SK-N-SH (cell line): ENCODE results near the gene RARG. TPM values are rescaled to one million over a fixed set of nuclear protein-coding genes. Genes with fewer than 3 reads are reported as not detected.

ENCODE experiments used
- CTCF ChIA-PET: fragments of 300-600, 350-600 bp; formaldehyde crosslinking; extraction: SDS; loops from one replicate; lab custom pipeline; 2021; lab: Yijun Ruan, JAX
- POLR2A ChIA-PET: fragments of 350-600 bp; sonication (Branson Sonifier 250); formaldehyde crosslinking; extraction: SDS; loops from one replicate; lab custom pipeline; 2020; ENCODE audit warnings: antibody characterized with exemption, inconsistent platforms; lab: Yijun Ruan, JAX
- DNase-seq: peaks from one replicate; pipeline ENCODE4 v3.0.0; 2012
- H2AFZ ChIP-seq: fragments of 200-600 bp; sonication (generic); 2 replicates; pipeline ENCODE4 v1.8.1; 2016; ENCODE audit warnings: antibody characterized with exemption, mild to moderate bottlenecking, low read depth
- H3F3A ChIP-seq: fragments of 200-600 bp; sonication (generic); replicated peaks from 2 replicates; pipeline ENCODE3; 2016; ENCODE audit warnings: antibody characterized with exemption, mild to moderate bottlenecking; ENCODE audit not compliant: insufficient read depth
- H3K27ac ChIP-seq, 2 experiments: fragments of 200-500 bp in 1 of 2; fragments of 200-600 bp in 1 of 2; sonication (Bioruptor generic) in 1 of 2; sonication (generic), shearing (Covaris generic) in 1 of 2; 2 replicates each; pipeline versions ENCODE4 v1.5.1 to v1.6.1; 2014 to 2016; ENCODE audit warnings: low read depth in 2 of 2, inconsistent platforms in 1 of 2, low read length in 1 of 2, mild to moderate bottlenecking in 1 of 2, mixed read lengths in 1 of 2
- H3K27me3 ChIP-seq: fragments of 200-600 bp; sonication (generic), shearing (Covaris generic); 2 replicates; pipeline ENCODE4 v1.6.1; 2016; ENCODE audit warnings: mixed run types; ENCODE audit not compliant: insufficient read depth
- H3K36me3 ChIP-seq, 2 experiments: fragments of 200-500 bp in 1 of 2; fragments of 200-600 bp in 1 of 2; sonication (Bioruptor generic) in 1 of 2; sonication (generic) in 1 of 2; replicated peaks in 1 of 2; 2 replicates each; pipeline versions ENCODE3 to v1.5.1; 2014 to 2016; ENCODE audit warnings: low read length in 1 of 2, mild to moderate bottlenecking in 1 of 2; ENCODE audit not compliant: insufficient read depth in 2 of 2, control insufficient read depth in 1 of 2
- H3K4me1 ChIP-seq, 2 experiments: fragments of 200-500 bp in 1 of 2; fragments of 200-600 bp in 1 of 2; sonication (Bioruptor generic) in 1 of 2; sonication (generic), shearing (Covaris generic) in 1 of 2; 2 replicates each; pipeline versions ENCODE4 v1.5.1 to v1.6.1; 2014 to 2016; ENCODE audit warnings: low read depth in 1 of 2, low read length in 1 of 2, mixed run types in 1 of 2; ENCODE audit not compliant: insufficient read depth in 2 of 2, control insufficient read depth in 1 of 2
- H3K4me2 ChIP-seq: fragments of 200-600 bp; sonication (generic), shearing (Covaris generic); 2 replicates; pipeline ENCODE4 v1.6.1; 2017; ENCODE audit warnings: mixed run types
- H3K4me3 ChIP-seq, 2 experiments: fragments of 200-500 bp in 1 of 2; fragments of 200-600 bp in 1 of 2; sonication (Bioruptor generic) in 1 of 2; sonication (generic), shearing (Covaris generic) in 1 of 2; 2 replicates each; pipeline versions ENCODE4 v1.5.1 to v1.8.1; 2014 to 2016; ENCODE audit warnings: low read depth in 2 of 2, inconsistent platforms in 1 of 2, low read length in 1 of 2, mild to moderate bottlenecking in 1 of 2, mixed read lengths in 1 of 2, moderate library complexity in 1 of 2
- H3K79me2 ChIP-seq: fragments of 200-600 bp; sonication (generic); 2 replicates; pipeline ENCODE4 v1.8.1; 2017; ENCODE audit warnings: mild to moderate bottlenecking; ENCODE audit not compliant: insufficient read depth
- H3K9ac ChIP-seq: fragments of 200-600 bp; sonication (generic); 2 replicates; pipeline ENCODE4 v1.6.1; 2017; ENCODE audit warnings: mixed run types
- H3K9me2 ChIP-seq: fragments of 200-600 bp; sonication (generic); 2 replicates; pipeline ENCODE4 v1.6.1; 2017; ENCODE audit warnings: mixed run types
- H3K9me3 ChIP-seq: fragments of 200-600 bp; sonication (generic); 2 replicates; pipeline ENCODE4 v1.6.1; 2017; ENCODE audit warnings: mixed run types, mild to moderate bottlenecking, moderate library complexity
- H4K20me1 ChIP-seq: fragments of 200-600 bp; sonication (generic); 2 replicates; pipeline ENCODE4 v1.6.1; 2017; ENCODE audit warnings: mild to moderate bottlenecking, mixed run types; ENCODE audit not compliant: insufficient read depth
- CTCF ChIP-seq: fragments of 200-600 bp; sonication (generic); IDR thresholded peaks from 2 replicates; pipeline ENCODE4 v1.6.1; 2017; ENCODE audit warnings: antibody characterized with exemption, mild to moderate bottlenecking, moderate library complexity
- EZH2phosphoT487 ChIP-seq: fragments of 200-600 bp; sonication (generic); IDR thresholded peaks from 2 replicates; pipeline ENCODE4 v1.6.1; 2017; ENCODE audit warnings: low read depth, mixed run types, mild to moderate bottlenecking, antibody characterized with exemption, moderate library complexity, borderline replicate concordance
- FOSL2 ChIP-seq: IDR thresholded peaks from 2 replicates; pipeline ENCODE4 v1.4.0; 2012; ENCODE audit warnings: low read depth, mild to moderate bottlenecking, moderate library complexity, borderline replicate concordance
- GABPA ChIP-seq: IDR thresholded peaks from 2 replicates; pipeline ENCODE4 v1.4.0; 2012; ENCODE audit warnings: low read depth, mild to moderate bottlenecking
- GATA2 ChIP-seq: sonication (generic); formaldehyde crosslinking; IDR thresholded peaks from 2 replicates; pipeline ENCODE4 v1.5.0; 2020; ENCODE audit warnings: mild to moderate bottlenecking, missing genetic modification reagents
- IRF3 ChIP-seq: fragments of 150-350 bp; IDR thresholded peaks from 2 replicates; pipeline ENCODE4 v1.6.1; 2016; ENCODE audit warnings: mild to moderate bottlenecking, low read depth, low read length
- JUND ChIP-seq: IDR thresholded peaks from 2 replicates; pipeline ENCODE4 v1.4.0; 2012
- MXI1 ChIP-seq: IDR thresholded peaks from 2 replicates; pipeline ENCODE4 v1.6.1; 2012; ENCODE audit warnings: mild to moderate bottlenecking, low read depth, low read length, improper control_type of control experiment
- PBX3 ChIP-seq: IDR thresholded peaks from 2 replicates; pipeline ENCODE4; 2012
- POLR2AphosphoS5 ChIP-seq: IDR thresholded peaks from 2 replicates; pipeline ENCODE4 v1.6.1; 2012; ENCODE audit warnings: low read depth, low read length
- RCOR1 ChIP-seq: fragments of 150-350 bp; IDR thresholded peaks from 2 replicates; pipeline ENCODE4 v1.6.1; 2017; ENCODE audit warnings: antibody characterized with exemption, low read length
- RFX5 ChIP-seq: IDR thresholded peaks from 2 replicates; pipeline ENCODE4 v1.6.1; 2012; ENCODE audit warnings: mild to moderate bottlenecking, improper control_type of control experiment, low read length
- RXRA ChIP-seq: IDR thresholded peaks from 2 replicates; pipeline ENCODE4 v1.4.0; 2012; ENCODE audit warnings: low read depth, mild to moderate bottlenecking, borderline replicate concordance
- SMC3 ChIP-seq: IDR thresholded peaks from 2 replicates; pipeline ENCODE4 v1.6.1; 2012; ENCODE audit warnings: low read depth, low read length, improper control_type of control experiment
- TEAD4 ChIP-seq: IDR thresholded peaks from 2 replicates; pipeline ENCODE4 v1.4.0; 2012; ENCODE audit warnings: mild to moderate bottlenecking, borderline replicate concordance; ENCODE audit not compliant: insufficient read depth
- USF2 ChIP-seq: fragments of 150-350 bp; IDR thresholded peaks from 2 replicates; pipeline ENCODE4 v1.6.1; 2017; ENCODE audit warnings: antibody characterized with exemption, low read length, low read depth, borderline replicate concordance
- YY1 ChIP-seq: IDR thresholded peaks from 2 replicates; pipeline ENCODE4 v1.4.0; 2012; ENCODE audit warnings: low read depth, mild to moderate bottlenecking
- WGBS: methylation state at CpG from one replicate; pipeline ENCODE4 v1.1.6; 2017; ENCODE audit warnings: low lambda C conversion rate; 5-methylcytosine and 5-hydroxymethylcytosine counted together
- polyA plus RNA-seq, 3 experiments: library from polyadenylated mRNA; depleted of rRNA; stranded (reverse); fragments of >200 nt; gene quantifications; 2 replicates each; pipeline ENCODE4 v1.2.3, GENCODE V29; 2012

The RARG gene
- polyA plus RNA-seq, 1 of the 3 experiments (the other 2 are of a cell fraction), result 36.6 TPM

GRCh38 chr12:53208435-53208834 lies 23.6 kb downstream of the RARG start (continued):
- TF ChIP-seq SMC3 (no peak), PBX3 (no peak), JUND (no peak), YY1 (no peak)

- CTCF ChIA-PET, result interaction anchor here (1.2 to 14.8 kb wide), 5 partner anchors 9 to 114 kb away, joined by 3 to 363 read pairs (median 6); partner anchors contain the start of genes AAAS, MYG1 and PFDN5
These were observed 25.0 kb downstream of the RARG start, which contains the start of gene ITGB7 for GRCh38 chr12:53207042-53207441. Gene ITGB7, minus strand, starts transcription at chr12:53207251. Its CDS starts 6,808 bp downstream, at chr12:53200443.

More at GRCh38 chr12:53207042-53207441, 25.0 kb downstream of the RARG start, which contains the start of gene ITGB7:
- no peaks in the 10 kb centered on the region for H3K79me2 ChIP-seq
- no peaks in the 10 kb centered on the region for H4K20me1 ChIP-seq
- peak within 1 kb of the TSS; percentile 36; the same call in 1 of the 2 replicates for H3K4me2 ChIP-seq
- DNase-seq, result no peak
- peak within 1 kb of the TSS in 1 of 2 experiments; percentile 67; a peak in 2 of 4 replicates for H3K27ac ChIP-seq
- H3K9me3 ChIP-seq, result no peaks in the 10 kb centered on the region
- peaks cover 10 to 18% of the 10 kb centered on the region in 2 experiments for H3K36me3 ChIP-seq
- WGBS, result 85% methylated on average over 5 of the region's 5 CpGs
- H3K4me1 ChIP-seq, result peaks cover 0 to 7% of the 10 kb centered on the region in 2 experiments; a peak in 1 of 4 replicates
- POLR2A ChIA-PET, result no interaction called here
- peak within 1 kb of the TSS; percentile 63; the same call in 1 of the 2 replicates for H2AFZ ChIP-seq
- peak within 1 kb of the TSS; percentile 39; the same call in 1 of the 2 replicates for H3K9ac ChIP-seq
- TF ChIP-seq RFX5, result no peak
- TF ChIP-seq TEAD4, result no peak
- no peak for TF ChIP-seq POLR2AphosphoS5
- TF ChIP-seq CTCF, result no peak
- no peak for TF ChIP-seq USF2
- TF ChIP-seq IRF3, result no peak
- TF ChIP-seq GABPA, result no peak
- no peak for TF ChIP-seq GATA2 (CRISPR knock-in tag)
- no peak for TF ChIP-seq MXI1
- TF ChIP-seq EZH2phosphoT487, result no peak
- TF ChIP-seq FOSL2, result no peak
- no peak for TF ChIP-seq RXRA
- no peak for TF ChIP-seq RCOR1
- no peaks in the 10 kb centered on the region for H3K9me2 ChIP-seq
- H3K4me3 ChIP-seq, result no peak within 1 kb of the TSS
- H3F3A ChIP-seq, result peaks cover 9% of the 10 kb centered on the region
- H3K27me3 ChIP-seq, result no peaks in the 10 kb centered on the region
